ENCODE results near the gene RTP4. TPM values are rescaled to one million over a fixed set of nuclear protein-coding genes. Genes with fewer than 3 reads are reported as not detected.

RTP4 gene
- total and polyA plus RNA-seq, 10 of the 15 experiments (the other 5 are each of a cell fraction or from before 2014, with no cell fraction given) = 2.2 to 6.5 (median 3.9) TPM

DNA sequence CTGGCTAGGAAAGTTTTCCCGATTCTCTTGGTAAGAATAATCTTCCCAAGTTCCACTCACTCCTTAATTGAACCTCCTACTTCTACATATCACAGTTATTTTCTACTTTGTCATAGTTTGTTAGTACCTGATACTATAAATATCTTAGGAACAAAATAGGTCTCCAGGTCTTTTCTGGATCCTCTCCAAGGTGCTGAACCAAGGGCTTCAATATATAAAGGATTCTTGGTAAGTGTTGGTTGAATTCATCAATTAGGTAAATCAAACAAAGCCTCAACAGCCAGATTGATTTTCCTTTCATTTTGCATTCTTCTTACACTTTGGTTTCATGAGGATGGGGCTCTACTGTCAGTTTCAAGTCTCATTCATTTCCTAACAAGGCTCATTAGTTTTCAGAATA is 27.6 kb upstream of the RTP4 start:
- ATAC-seq = no peak
- no peak overlapping the region for H3K9ac ChIP-seq (ENCODE audit: control insufficient read depth, insufficient read depth, low read length)
- in situ Hi-C loops (cut with MboI) (no loop called here), intact Hi-C loops (cut with micrococcal nuclease; ENCODE audit: unreplicated experiment) (no loop called here)
- no peaks in the 10 kb centered on the region for H3K36me3 ChIP-seq (ENCODE audit: control insufficient read depth in 2 of 2, insufficient read depth in 2 of 2, low read length in 1 of 2)
- WGBS (ENCODE audit: insufficient coverage, insufficient replicate concordance, low lambda C conversion rate, missing lambda C conversion rate) = 21% methylated on average over 1 of the region's 1 CpG
- ChIA-PET POLR2A (no interaction called here), CTCF (no interaction called here), SMC1A (ENCODE audit: uncharacterized antibody, unreplicated experiment) (interaction anchor here (1.6 kb wide), 1 partner anchor 21 kb away, joined by 4 read pairs; no protein-coding TSS in a partner anchor), RAD21 (ENCODE audit: unreplicated experiment) (no interaction called here)
- H4K20me1 ChIP-seq (ENCODE audit: control insufficient read depth, insufficient read depth) = no peaks in the 10 kb centered on the region
- BruUV-seq (replicated peaks) = no TSS peak
- H3K79me2 ChIP-seq (ENCODE audit: control insufficient read depth, insufficient read depth, low read length) = no peaks in the 10 kb centered on the region
- H3K4me3 ChIP-seq = no peak overlapping the region
- H3K27ac ChIP-seq (ENCODE audit: control insufficient read depth, insufficient read depth) = no peak overlapping the region
- H2AFZ ChIP-seq (ENCODE audit: control insufficient read depth, low read depth, low read length) = no peak overlapping the region
- H3K4me2 ChIP-seq (ENCODE audit: control insufficient read depth, insufficient read depth) = no peak overlapping the region
- no peaks in the 10 kb centered on the region for H3K9me3 ChIP-seq (replicated peaks; ENCODE audit: control insufficient read depth, insufficient read depth, low read length)
- no peaks in the 10 kb centered on the region for H3K27me3 ChIP-seq (replicated peaks in 1 of 2; ENCODE audit: control insufficient read depth in 2 of 2, insufficient read depth in 2 of 2, low read length in 1 of 2)
- no peak for DNase-seq (ENCODE audit: low read depth, low spot score)
- no peak for TF ChIP-seq KLF5 (IDR thresholded peaks at IDR 0.05; ENCODE audit: partially characterized antibody)
- TF ChIP-seq, protein P1, sequence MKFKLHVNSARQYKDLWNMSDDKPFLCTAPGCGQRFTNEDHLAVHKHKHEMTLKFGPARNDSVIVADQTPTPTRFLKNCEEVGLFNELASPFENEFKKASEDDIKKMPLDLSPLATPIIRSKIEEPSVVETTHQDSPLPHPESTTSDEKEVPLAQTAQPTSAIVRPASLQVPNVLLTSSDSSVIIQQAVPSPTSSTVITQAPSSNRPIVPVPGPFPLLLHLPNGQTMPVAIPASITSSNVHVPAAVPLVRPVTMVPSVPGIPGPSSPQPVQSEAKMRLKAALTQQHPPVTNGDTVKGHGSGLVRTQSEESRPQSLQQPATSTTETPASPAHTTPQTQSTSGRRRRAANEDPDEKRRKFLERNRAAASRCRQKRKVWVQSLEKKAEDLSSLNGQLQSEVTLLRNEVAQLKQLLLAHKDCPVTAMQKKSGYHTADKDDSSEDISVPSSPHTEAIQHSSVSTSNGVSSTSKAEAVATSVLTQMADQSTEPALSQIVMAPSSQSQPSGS (IDR thresholded peaks at IDR 0.05; ENCODE audit: low read length) = no peak
- no peak for TF ChIP-seq KDM1A (IDR thresholded peaks at IDR 0.05; ENCODE audit: borderline replicate concordance)
- no peak for TF ChIP-seq BRCA1 (IDR thresholded peaks at IDR 0.05; ENCODE audit: low read depth, low read length)
- no peak for TF ChIP-seq RUNX3 (IDR thresholded peaks at IDR 0.05; ENCODE audit: low read length)
- no peak for FAIRE-seq
- H3K4me1 ChIP-seq (ENCODE audit: control insufficient read depth, insufficient read depth, low read length) = no peaks in the 10 kb centered on the region

DNA sequence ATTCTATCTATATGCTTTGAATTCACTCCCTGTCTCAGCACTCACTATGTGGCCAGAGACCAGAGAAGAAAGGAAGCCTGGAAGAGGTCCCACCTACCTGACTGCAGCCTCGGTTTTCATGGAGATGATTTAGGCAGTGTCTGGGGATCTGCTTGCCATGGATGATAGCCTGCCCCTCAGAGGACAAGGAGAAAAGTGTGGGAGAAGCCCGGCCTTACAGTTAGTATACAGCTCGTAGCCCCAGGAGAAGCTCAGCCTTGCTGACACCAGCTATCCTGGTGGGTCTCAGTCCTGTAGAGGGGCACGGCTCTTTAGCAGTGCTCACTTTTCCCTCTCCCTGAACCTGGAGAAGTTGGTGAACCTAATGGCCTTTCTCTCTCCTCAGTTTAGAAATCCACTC is 25.9 kb upstream of the RTP4 start:
- Histone ChIP-seq H3K9ac (ENCODE audit: control insufficient read depth, insufficient read depth, low read length) (no peak overlapping the region), H3K9me3 (replicated peaks; ENCODE audit: control insufficient read depth, insufficient read depth, low read length) (no peaks in the 10 kb centered on the region), H3K27ac (ENCODE audit: control insufficient read depth, insufficient read depth) (no peak overlapping the region), H3K4me2 (ENCODE audit: control insufficient read depth, insufficient read depth) (no peak overlapping the region), H3K36me3 (ENCODE audit: control insufficient read depth in 2 of 2, insufficient read depth in 2 of 2, low read length in 1 of 2) (no peaks in the 10 kb centered on the region), H2AFZ (ENCODE audit: control insufficient read depth, low read depth, low read length) (no peak overlapping the region), H3K4me1 (ENCODE audit: control insufficient read depth, insufficient read depth, low read length) (no peaks in the 10 kb centered on the region), H4K20me1 (ENCODE audit: control insufficient read depth, insufficient read depth) (no peaks in the 10 kb centered on the region), H3K79me2 (ENCODE audit: control insufficient read depth, insufficient read depth, low read length) (no peaks in the 10 kb centered on the region), H3K4me3 (no peak overlapping the region), H3K27me3 (replicated peaks in 1 of 2; ENCODE audit: control insufficient read depth in 2 of 2, insufficient read depth in 2 of 2, low read length in 1 of 2) (no peaks in the 10 kb centered on the region)
- SMC1A ChIA-PET (ENCODE audit: uncharacterized antibody, unreplicated experiment) = no interaction called here
- CTCF ChIA-PET = no interaction called here
- DNase-seq (ENCODE audit: low read depth, low spot score) = no peak
- no TSS peak for BruUV-seq (replicated peaks)
- no peak for FAIRE-seq
- in situ Hi-C loops (cut with MboI) = no loop called here
- POLR2A ChIA-PET = no interaction called here
- 2% methylated on average over 4 of the region's 4 CpGs for WGBS (ENCODE audit: insufficient coverage, insufficient replicate concordance, low lambda C conversion rate, missing lambda C conversion rate)
- RAD21 ChIA-PET (ENCODE audit: unreplicated experiment) = no interaction called here
- no peak for ATAC-seq
- intact Hi-C loops (cut with micrococcal nuclease; ENCODE audit: unreplicated experiment) = no loop called here
- TF ChIP-seq CHD2 (IDR thresholded peaks at IDR 0.05; ENCODE audit: borderline replicate concordance, low read depth, low read length) = no peak
- TF ChIP-seq CEBPB (IDR thresholded peaks at IDR 0.05; ENCODE audit: borderline replicate concordance in 1 of 2, low read depth in 2 of 2, low read length in 2 of 2) = no peak
- TF ChIP-seq STAT3 (IDR thresholded peaks at IDR 0.05; ENCODE audit: low read depth, low read length) = no peak
- TF ChIP-seq, protein P2, sequence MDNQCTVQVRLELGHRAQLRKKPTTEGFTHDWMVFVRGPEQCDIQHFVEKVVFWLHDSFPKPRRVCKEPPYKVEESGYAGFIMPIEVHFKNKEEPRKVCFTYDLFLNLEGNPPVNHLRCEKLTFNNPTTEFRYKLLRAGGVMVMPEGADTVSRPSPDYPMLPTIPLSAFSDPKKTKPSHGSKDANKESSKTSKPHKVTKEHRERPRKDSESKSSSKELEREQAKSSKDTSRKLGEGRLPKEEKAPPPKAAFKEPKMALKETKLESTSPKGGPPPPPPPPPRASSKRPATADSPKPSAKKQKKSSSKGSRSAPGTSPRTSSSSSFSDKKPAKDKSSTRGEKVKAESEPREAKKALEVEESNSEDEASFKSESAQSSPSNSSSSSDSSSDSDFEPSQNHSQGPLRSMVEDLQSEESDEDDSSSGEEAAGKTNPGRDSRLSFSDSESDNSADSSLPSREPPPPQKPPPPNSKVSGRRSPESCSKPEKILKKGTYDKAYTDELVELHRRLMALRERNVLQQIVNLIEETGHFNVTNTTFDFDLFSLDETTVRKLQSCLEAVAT (IDR thresholded peaks at IDR 0.05) = no peak
- TF ChIP-seq SP1 (IDR thresholded peaks at IDR 0.05; ENCODE audit: low read depth, low read length) = no peak
- TF ChIP-seq PAX5 (IDR thresholded peaks at IDR 0.05; ENCODE audit: borderline replicate concordance, low read depth, low read length) = no peak
- TF ChIP-seq, protein P3, sequence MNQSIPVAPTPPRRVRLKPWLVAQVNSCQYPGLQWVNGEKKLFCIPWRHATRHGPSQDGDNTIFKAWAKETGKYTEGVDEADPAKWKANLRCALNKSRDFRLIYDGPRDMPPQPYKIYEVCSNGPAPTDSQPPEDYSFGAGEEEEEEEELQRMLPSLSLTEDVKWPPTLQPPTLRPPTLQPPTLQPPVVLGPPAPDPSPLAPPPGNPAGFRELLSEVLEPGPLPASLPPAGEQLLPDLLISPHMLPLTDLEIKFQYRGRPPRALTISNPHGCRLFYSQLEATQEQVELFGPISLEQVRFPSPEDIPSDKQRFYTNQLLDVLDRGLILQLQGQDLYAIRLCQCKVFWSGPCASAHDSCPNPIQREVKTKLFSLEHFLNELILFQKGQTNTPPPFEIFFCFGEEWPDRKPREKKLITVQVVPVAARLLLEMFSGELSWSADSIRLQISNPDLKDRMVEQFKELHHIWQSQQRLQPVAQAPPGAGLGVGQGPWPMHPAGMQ (IDR thresholded peaks at IDR 0.05; ENCODE audit: borderline replicate concordance) = no peak
